ENCODE results near the gene PNN.
"Not testable (repeated sequence)": the region's sequence is repeated elsewhere in the genome, so short reads cannot be mapped to it uniquely, and the experiment has no call there.

PNN gene

GRCh38 chr14:39181026-39181692 is 6.1 kb downstream of the PNN start:
- in situ Hi-C loops (cut with HindIII; ENCODE audit: low sequenced_read_pairs), result no loop called here

- in situ Hi-C loops (cut with HindIII; ENCODE audit: low sequenced_read_pairs), result no loop called here
These were observed 6.6 kb downstream of the PNN start for GRCh38 chr14:39181693-39182047.

DNA sequence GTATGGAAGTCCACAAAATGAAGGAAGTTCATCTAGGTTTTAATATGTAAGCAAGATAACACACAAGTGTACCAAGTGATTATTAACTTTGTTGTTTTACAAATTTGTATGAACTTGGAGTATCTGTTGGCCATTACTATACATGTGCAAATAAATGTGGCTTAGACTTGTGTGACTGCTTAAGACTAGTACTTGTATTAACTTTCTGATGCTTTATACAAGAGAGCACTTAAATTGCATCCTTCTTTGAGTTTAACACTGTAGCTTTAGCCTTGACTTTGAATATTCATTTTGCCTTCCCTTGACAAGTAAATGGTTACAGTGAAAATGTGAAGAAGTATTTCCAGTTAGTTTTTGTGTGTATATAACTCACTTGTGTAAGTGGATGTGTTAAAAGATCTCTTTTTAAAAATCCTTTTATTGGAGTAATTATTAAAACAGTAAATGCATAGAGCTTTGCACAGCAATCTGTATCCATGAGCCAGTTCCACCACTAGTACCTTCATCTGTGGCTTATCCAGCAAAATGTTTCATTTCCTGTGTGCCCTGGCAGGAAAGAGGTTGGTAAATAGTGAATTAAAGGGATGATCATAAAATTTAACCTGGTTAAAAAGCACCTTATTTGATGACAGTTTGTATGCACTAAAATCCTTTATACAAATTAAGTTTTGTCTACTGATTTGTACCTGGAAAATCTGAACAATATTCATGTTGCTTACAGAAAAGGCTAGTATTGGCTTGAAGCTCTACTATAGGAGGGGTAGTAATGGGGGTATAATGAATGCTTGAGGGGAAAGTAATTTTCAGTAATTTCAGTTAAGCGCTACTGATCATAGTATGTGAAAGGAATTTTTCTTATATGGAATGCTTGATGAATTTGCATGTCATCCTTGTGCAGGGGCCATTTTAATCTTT is 8.0 kb downstream of the PNN start:
- in situ Hi-C loops (cut with HindIII; ENCODE audit: low sequenced_read_pairs), result no loop called here

- in situ Hi-C loops (cut with HindIII; ENCODE audit: low sequenced_read_pairs), result not testable (repeated sequence)
These were observed 8.6 kb downstream of the PNN start for GRCh38 chr14:39183685-39184003.

GRCh38 chr14:39184628-39185255 is 9.7 kb downstream of the PNN start:
- in situ Hi-C loops (cut with HindIII; ENCODE audit: low sequenced_read_pairs), result no loop called here

DNA sequence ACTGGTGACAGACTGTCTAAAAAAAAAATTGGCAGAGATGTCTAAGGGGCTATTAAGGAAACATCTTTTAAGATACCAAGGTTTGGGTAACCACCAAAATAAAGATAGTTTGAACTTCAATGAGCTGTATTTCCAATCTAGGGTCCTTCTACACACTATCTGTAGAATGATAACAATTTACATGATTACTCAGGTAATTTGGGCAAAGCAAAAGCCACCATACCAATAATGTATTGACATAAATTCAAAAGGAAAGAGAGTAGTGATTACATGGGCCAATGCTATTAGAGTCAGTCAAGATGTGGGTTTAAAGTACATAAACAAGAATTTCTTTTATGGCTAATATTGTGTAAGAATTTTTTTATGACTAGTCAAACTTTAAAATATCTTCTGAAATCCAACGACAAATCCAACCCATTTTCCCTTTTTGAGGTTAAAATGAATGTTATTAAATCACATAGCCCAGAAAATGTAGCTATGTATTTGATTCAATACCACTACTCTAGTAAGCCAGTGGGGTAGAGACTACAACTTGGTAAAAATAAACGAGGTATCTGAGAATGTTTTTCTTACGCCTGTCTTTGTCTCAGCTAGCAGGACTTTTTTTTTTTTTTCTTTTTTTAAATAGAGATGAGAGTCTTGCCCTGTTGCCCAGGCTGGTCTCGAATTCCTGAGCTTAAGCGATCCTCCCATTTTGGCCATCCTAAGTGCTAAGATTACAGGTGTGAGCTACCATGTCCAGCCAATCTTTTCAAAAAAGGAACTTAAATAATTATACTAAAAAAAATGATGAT is 10.4 kb downstream of the PNN start:
- in situ Hi-C loops (cut with HindIII; ENCODE audit: low sequenced_read_pairs), result no loop called here

- in situ Hi-C loops (cut with HindIII; ENCODE audit: low sequenced_read_pairs), result no loop called here
These were observed 12.0 kb downstream of the PNN start for GRCh38 chr14:39186941-39187525.

- in situ Hi-C loops (cut with HindIII; ENCODE audit: low sequenced_read_pairs), result no loop called here
These were observed 28.9 kb downstream of the PNN start for GRCh38 chr14:39203659-39204606.

GRCh38 chr14:39207430-39207829 is 32.4 kb downstream of the PNN start:
- in situ Hi-C loops (cut with HindIII; ENCODE audit: low sequenced_read_pairs), result not testable (repeated sequence)

- in situ Hi-C loops (cut with HindIII; ENCODE audit: low sequenced_read_pairs), result no loop called here
These were observed 36.2 kb downstream of the PNN start for GRCh38 chr14:39211109-39211741.

- in situ Hi-C loops (cut with HindIII; ENCODE audit: low sequenced_read_pairs), result no loop called here
These were observed 37.0 kb downstream of the PNN start for GRCh38 chr14:39212034-39212433.

DNA sequence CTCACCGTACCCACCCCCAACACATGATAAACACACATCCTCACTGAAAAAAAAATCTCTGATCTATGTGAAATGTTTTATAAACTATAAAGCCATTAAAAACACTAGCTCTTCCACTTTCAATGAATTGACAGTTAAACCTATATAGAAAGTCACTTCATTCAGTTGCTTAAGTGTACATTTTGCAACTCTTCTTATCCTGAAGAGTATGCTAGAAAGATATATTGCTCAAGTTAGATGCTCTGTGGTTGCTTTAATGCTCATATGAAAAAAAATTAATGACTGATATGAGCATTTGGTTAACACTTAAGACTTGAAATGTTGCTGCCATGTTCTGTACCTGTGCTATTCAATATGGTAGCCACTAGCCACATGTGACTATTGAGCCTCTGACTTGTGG is 37.6 kb downstream of the PNN start:
- in situ Hi-C loops (cut with HindIII; ENCODE audit: low sequenced_read_pairs), result no loop called here

- in situ Hi-C loops (cut with HindIII; ENCODE audit: low sequenced_read_pairs), result no loop called here
These were observed 42.3 kb downstream of the PNN start for GRCh38 chr14:39217214-39217879.

DNA sequence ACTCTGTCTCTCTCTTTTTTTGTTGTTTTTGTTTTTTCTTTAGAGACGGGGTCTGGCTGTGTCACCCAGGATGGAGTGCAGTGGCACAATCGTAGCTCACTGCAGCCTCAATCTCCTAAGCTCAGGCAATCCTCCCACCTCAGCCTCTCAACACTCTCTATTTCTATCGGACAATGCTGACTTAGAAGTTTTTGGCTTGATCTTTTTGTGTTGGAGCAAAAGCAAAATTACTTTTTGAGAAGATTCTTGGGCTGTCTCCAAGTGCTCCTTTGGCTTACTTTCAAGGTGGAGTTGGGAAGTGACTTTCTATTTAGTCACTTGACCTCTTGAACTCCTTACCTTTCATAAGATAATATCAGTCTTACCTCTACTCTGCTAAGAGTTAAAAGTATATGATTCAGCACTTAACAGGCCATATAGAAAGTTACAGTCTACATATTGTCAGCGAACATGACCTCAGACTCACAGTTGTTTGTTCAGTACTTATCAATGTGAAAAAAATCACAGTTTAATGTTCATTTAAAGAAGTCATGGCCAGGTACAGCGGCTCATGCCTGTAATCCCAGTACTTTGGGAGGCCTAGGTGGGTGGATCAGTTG is 43.2 kb downstream of the PNN start:
- in situ Hi-C loops (cut with HindIII; ENCODE audit: low sequenced_read_pairs), result no loop called here

GRCh38 chr14:39219075-39219499 is 44.0 kb downstream of the PNN start:
- in situ Hi-C loops (cut with HindIII; ENCODE audit: low sequenced_read_pairs), result no loop called here

GRCh38 chr14:39220473-39220872 is 45.4 kb downstream of the PNN start:
- in situ Hi-C loops (cut with HindIII; ENCODE audit: low sequenced_read_pairs), result not testable (repeated sequence)

- in situ Hi-C loops (cut with HindIII; ENCODE audit: low sequenced_read_pairs), result no loop called here
These were observed 53.0 kb downstream of the PNN start for GRCh38 chr14:39228044-39228443.

GRCh38 chr14:39228509-39229221 is 53.6 kb downstream of the PNN start:
- in situ Hi-C loops (cut with HindIII; ENCODE audit: low sequenced_read_pairs), result no loop called here

Measured in DLD1 (cell line).